ENCODE results near the gene LINGO3.

DNA sequence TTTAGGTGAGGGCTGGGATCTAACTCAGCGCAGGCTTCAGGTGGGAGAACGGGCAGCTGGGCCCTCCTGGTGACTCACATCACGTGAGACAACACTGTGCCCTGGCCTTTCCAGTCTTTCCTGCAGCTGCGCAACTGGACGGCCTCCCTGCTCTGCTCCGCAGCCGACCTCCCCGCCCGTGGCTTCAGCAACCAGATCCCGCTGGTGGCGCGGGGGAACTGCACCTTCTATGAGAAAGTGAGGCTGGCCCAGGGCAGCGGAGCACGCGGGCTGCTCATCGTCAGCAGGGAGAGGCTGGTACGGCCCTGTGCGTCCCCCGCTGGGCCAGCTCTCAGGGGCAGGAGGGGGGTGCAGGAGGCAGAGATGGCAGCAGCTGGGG is 29.4 kb upstream of the LINGO3 start:
- TF ChIP-seq, protein P1, sequence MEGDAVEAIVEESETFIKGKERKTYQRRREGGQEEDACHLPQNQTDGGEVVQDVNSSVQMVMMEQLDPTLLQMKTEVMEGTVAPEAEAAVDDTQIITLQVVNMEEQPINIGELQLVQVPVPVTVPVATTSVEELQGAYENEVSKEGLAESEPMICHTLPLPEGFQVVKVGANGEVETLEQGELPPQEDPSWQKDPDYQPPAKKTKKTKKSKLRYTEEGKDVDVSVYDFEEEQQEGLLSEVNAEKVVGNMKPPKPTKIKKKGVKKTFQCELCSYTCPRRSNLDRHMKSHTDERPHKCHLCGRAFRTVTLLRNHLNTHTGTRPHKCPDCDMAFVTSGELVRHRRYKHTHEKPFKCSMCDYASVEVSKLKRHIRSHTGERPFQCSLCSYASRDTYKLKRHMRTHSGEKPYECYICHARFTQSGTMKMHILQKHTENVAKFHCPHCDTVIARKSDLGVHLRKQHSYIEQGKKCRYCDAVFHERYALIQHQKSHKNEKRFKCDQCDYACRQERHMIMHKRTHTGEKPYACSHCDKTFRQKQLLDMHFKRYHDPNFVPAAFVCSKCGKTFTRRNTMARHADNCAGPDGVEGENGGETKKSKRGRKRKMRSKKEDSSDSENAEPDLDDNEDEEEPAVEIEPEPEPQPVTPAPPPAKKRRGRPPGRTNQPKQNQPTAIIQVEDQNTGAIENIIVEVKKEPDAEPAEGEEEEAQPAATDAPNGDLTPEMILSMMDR (IDR thresholded peaks at IDR 0.05): peak in 5 of 7 experiments; percentile 18 to 72 (median 60)
- TF ChIP-seq POLR2A (IDR thresholded peaks at IDR 0.05): no peak
